GM18511 (cell line): ENCODE measurements around the gene TSPAN4.

Experiments
- ATAC-seq: cut with Tn5 transposase; IDR thresholded peaks from one replicate; pipeline ENCODE4 v1.9.1; 2021; ENCODE audit warnings: mild to moderate bottlenecking, moderate library complexity; ENCODE audit not compliant: unreplicated experiment

TSPAN4 gene, protein sequence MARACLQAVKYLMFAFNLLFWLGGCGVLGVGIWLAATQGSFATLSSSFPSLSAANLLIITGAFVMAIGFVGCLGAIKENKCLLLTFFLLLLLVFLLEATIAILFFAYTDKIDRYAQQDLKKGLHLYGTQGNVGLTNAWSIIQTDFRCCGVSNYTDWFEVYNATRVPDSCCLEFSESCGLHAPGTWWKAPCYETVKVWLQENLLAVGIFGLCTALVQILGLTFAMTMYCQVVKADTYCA

GRCh38 chr11:842370-843002, at the start of gene TSPAN4, which contains the start of gene POLR2L:
Gene TSPAN4, plus strand, starts transcription at chr11:842852. Its CDS starts 7,453 bp downstream, at chr11:850305.
Gene POLR2L, minus strand, starts transcription at chr11:842529. Its CDS starts 21 bp downstream, at chr11:842508.
- ATAC-seq = peak; percentile 74

GRCh38 chr11:792873-793272, 49.8 kb upstream of the TSPAN4 start:
- no peak for ATAC-seq

DNA sequence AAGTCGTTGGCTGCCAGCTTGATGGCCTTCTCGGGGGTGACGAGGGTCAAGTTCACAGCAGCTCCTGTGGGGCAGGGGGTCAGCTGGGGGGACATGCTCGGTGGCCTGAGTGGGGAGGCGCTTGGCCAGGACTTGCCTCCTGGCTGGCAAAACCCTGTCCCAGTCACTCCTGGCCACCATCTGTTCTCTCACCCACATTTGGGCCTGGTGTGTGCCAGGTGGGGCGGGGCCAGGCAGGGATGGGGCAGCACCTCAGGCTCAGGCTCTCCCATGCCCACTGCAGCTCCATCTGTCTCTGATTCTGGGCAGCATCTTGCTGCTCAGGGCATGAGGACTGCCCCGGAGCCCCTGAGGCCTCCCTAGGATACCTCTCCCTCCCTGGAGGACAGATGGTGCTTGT, 49.1 kb upstream of the TSPAN4 start:
- ATAC-seq = no peak

DNA sequence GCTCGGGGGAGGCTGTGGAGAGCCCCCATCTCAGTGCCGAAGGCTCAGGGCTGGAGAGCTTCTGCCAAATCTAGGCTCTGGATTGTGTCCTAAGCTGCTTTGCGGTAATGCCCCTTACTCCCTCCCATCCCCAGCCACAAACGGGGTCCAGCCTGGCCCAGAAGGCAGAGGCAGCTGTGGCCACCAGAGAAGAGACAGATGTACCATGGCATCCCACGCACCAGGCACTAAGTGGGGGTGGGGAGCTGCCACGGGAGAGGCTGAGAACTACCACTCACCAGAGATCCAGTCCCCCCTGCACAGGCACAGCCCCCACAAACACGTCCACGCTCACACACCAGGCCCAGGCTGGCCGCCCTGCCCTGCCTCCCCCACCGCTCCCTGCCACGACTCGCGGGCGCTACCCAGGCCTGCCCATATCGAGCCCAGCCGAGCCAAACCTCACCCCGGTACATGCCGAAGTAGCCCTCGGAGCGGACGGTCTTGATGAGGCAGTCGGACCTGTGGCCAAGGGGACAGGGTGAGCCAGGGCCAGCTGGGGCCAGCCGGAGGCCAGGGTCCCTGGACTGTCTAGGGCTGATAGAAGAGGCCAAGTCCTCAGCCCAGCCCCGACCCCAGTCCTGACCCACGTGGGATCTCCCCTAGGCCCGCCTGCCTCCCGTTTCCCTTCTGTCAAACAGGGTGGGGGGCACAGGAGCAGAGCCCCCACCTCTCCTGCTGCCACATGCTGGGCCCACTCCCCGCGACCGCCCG, 48.5 kb upstream of the TSPAN4 start:
- ATAC-seq = no peak

- no peak for ATAC-seq
Observed at GRCh38 chr11:794766-795633, 47.7 kb upstream of the TSPAN4 start.

DNA sequence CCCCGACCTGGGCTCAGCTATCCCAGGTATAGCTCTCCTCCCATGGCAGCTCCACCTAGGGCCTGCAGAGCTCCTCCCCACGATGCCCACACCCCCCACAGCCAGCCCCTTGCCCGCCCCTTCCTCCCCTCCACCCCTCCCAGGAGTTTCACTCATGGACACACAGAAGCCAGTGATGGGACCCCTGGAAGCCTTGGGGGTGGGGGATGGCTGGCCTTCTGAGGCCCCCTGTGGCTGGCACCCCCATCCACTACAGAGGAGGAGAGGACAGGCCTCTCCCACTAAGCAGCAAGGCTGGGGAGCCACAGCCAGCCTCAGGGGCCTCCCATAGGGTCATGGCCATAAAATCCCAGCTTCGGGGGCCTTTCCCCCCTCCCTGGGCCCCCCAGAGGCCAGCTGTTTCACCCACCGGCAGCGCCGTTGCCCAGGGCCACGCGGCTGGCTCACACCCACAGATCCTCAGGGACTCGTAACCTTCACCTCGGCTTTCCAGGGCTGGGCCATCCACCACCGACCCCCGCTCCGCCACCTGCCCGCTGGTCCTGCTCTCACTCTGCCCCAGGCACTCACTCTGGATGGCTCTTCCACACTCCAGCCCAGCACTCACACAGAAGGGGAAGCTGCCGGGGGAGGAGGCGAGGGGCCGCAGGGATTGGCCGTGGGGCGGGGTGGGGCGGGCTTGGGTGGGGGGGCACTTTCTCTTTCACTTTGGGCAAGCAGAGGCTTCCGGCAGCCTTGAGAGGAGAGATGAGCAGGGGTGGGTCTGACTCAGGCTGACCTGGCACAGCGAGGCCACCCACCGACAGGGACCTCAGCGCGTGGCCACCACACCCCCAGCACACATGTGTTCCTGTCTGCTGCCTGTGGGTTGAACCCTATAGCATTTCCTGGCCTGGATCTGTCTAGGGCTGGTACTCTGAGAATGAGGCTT, 46.8 kb upstream of the TSPAN4 start:
- no peak for ATAC-seq

DNA sequence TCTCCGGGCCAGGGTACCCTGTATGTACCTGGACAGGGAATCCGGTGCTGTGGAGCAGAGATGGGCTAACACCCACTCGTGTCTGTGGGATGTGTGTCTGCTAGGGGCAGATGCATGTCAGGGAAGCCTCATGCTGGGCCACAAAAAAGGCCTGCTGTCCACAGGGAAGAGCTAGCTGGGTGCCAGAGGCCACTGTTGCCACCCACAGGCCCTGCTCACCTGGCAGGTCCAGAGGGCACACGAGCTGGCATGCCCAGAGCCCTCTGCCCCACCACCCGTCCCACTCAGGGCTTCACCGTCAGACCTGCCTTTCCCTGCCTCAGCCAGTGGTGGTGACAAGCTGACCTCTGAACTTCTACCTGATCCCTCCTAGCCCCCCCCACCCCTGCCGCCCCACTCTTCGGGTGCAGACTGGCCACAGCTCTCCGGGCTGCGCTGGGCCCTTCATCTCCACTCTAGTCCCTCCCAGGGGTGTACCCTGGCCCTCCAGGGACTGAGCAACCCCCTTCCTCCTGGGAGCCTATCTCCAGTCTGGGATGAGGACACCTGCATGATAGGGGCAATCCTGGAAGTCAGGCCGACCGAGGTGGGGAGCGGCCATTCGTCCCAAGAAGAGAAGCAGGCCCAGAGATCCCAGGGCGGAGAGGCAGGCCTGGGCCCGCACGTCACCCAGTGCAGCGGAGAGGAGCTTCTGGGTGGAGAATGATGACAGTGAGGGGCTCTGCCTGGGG, 45.9 kb upstream of the TSPAN4 start:
- no peak for ATAC-seq

DNA sequence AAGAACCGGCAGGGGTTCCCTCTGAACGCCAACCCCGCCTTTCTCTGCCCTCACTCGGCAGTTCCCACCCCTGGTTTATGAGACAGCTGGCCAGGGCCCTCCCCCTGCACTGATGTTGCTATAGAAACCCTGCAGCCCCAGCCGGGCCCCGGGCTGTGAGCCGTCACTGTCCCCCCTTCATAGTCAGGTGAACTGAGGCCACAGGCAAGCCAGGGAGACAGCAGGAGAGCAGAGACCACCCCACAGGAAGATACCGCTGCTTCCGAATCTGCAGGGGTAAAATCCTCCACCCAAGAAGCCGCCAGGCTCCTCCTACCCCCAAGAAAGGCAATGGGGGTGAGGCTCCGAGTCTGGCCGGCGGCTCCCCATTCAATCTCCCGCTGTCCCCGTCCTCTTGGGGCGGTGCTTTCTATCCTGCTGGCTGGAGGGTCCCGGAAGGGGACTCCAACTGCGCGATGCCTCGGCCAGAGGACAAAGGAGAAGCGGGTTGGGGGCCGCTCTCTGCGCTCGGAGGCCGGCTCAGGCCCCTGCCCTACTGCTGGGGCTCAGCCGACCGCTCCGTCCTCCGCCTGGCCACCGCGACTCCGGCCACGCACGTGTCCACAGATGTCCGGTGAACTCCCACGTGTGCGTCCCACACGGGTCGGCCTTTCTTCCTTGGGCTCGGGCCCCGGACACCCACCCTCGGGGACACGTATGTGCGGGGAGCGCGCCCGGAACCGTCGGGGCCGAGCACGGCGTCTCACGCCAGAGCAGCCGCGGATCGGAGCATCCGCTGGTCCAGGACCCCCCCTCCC, 45.2 kb upstream of the TSPAN4 start:
- peak; percentile 56 for ATAC-seq

DNA sequence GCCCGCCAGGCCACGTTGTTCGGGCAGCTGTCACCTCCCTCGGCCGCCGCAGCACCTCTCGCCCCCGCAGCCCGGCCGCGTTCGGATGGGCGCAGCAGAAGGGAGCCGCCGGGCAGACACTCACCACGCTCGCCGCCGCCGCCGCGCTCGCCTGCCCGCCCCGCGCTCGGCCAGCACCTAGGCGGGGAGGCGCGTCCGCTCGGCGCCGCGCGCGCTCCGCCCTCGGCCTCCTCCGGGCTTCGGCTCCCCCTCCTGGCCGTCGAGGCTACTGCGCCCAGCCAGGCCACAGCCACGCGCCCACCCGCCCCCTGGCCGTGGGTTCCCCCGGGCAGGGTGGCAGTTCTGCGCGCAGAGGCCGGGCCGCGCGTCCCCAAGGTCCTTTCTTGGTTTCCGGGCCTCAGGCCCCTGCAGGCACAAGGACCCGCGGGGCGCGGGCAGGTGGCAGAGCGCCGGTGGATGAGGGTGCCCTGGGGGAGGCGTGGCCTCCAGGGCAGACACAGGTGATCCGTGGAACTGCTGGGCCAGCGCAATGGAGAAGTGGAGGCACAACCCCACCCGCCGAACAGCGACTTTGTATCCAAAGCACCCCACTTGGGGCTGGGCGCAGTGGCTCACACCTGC, 44.4 kb upstream of the TSPAN4 start, which contains the start of gene SLC25A22:
SLC25A22 (minus strand) TSS at position 189 of the 621 bp plus-strand sequence. CDS start 3,275 bp downstream, outside the sequence.
- peak; percentile 71 for ATAC-seq

- no peak for ATAC-seq
Observed at GRCh38 chr11:799641-800316, 42.9 kb upstream of the TSPAN4 start.

DNA sequence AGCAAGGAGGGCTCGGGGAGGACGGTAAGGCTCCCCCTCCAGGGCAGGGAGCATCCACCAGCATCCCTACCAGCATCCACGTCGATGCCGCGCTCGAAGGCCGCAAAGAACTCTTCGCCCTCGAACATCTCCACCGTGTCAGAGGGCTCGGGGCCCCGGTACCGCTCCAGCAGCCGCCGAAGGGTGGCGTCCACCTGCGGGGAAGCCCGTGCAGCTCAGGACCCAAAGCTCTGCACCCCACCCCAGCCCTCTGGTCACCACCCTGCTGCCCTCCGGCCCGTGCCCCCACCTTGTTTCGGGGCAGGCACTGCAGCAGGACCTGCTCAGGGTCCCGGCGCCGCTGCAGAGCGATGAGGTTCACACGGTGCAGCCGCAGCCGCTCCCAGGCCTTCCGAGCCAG, 42.2 kb upstream of the TSPAN4 start:
- no peak for ATAC-seq

DNA sequence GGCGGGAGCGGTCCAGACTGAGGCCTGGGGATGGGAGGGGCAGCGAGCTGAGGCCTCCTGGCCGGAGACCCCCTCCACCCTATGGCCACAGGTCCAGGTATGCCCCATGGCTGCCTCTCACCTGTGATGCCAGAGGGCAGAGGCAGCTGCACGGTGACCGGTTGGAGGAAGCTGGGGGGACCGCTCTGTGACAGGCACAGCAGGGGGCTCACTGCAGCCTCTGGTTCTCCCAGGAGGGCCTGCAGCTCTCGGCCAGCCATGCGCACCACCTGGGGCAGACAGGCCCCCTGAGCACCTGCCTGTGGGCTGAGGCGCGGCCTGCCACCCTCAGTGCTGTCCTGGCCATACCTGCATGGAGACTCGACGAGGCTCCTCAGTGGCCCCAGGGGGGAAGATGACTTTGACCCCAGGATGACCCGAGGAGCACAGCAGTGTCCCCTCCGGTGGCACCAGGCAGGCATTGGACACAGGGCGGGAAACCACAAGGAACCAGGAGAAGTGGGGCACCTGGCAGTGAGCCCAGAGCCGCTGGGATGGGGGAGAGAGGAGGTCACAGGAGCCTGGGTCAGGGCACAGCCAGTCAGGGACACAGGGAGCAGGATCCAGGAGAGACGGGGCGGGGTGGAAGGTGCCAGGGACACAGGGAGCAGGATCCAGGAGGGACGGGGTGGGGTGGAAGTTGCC, 41.4 kb upstream of the TSPAN4 start:
- no peak for ATAC-seq

DNA sequence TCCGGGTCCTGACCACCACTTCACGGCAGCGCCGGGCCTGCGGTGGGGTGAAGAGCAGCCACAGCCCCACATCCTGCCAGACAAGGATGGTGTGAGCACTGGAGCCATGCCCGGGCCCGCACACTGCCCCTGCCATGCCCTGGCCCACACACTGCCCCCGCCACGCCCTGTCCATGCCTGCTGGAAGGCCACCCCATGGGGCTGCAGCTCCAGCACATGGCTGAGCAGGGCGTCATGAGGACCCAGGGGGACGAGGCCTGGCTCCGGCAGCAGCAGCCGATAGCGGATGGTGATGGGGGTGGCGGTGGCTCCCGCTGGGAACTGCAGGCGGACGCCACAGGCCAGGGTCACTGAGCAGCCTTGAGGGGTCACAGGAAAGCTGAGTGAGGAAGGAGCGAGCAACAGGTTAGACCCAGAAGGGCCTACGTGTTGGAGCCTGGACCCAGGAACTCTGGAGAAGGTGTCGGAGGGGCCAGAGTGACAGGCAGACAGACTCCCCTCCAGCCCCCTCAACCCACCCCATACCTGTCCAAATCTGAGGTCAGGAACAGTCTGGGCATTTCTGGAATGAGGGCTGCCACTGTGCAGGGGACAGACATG, 40.5 kb upstream of the TSPAN4 start:
- ATAC-seq = no peak

- no peak for ATAC-seq
Observed at GRCh38 chr11:802693-803466, 39.8 kb upstream of the TSPAN4 start.

DNA sequence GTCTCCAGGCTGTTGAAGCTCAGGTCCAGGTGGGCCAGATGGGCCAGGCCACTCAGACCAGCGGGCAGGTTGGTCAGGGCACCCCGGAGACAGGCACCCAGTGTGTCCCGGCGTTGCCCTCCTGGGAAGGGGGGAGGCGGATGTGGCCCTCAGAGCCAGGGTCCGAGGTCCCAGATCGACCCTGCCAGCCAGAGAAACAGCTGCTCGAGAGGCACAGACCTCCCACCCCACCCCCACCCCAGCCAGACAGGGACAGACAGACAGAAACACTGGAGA, 39.2 kb upstream of the TSPAN4 start:
- no peak for ATAC-seq
